ENCODE results near the gene GUCA2B. TPM values are rescaled to one million over a fixed set of nuclear protein-coding genes. Genes with fewer than 3 reads are reported as not detected.

Gene GUCA2B
- not detected in 5 replicates for total RNA-seq (2022; extraction: Qiagen RNA extraction; ENCODE audit: low read depth)

DNA sequence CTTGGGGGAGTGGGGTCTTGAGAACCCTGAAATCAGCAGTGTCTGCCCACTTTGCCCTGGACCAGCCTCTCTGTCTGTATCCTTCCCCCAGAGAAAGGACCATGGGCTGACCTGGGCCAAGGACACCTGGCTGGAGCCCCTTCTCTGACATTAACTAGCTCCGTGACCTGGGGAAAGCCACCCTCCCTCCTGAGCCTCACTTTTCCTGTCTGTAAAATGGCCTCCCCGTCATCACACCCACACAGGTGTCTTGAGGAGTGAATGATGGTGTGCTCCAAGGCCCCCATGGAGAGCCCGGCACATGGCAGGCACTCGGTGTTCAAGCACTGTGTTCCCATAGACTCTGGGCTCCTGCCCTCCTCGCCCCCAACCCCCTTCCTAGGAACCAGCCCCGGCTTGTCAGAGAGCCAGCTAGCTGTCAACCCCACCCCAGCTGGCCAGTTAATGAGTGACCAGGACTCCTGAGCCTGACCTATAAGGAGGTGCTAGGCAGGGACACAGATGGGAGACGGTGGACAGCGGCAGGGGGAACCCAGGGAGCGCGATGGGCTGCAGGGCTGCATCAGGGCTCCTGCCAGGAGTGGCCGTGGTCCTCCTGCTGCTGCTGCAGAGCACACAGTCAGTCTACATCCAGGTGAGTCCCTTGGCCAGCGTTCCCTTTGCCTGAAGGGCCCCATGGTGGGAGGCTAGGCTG lies at the start of gene GUCA2B:
GUCA2B (plus strand) TSS at position 504 of the 694 bp plus-strand sequence; CDS start at position 545, 41 bp downstream.

DNA sequence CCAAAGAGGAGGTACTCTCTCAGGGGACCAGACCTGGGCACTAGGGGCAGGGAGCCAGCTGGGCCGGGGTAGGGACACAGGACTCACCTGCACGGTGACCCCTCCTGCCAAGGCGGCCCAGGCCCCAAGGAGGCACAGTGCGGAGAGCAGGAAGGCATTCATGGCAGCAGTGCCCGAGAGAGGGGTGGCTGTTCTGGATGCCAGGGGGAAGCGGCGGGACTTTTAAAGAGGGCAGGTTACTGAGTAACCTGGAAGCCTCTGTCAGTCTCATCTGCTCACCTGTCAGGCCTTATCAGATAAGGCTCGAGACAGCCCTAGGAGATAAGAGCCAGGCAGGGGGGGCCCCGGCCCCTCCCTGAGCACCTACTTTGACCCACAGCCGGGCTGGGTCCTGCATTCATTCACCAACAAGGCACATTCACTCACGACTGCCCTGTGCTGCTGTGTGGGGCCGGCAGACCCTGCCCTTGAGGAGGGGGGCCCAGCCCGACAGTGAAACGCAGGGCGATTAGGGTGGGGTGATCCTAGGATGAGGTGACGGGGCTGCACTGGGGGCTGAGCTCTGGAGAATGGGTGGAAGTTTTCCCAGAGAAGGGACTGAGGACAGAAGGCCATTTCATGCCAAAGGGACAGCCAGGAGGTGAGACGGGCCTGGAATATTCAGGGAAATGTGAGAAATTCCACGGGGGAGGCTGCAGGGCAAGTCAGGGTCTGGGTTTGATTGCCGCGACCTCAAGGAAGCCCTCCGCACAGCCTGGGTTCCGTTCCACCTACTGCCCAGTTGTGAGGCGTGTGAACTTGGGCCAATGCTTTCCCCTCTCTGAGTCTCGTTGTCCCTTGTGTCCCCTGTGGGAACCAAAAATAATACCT lies 11.6 kb downstream of the GUCA2B start, which contains the start of gene GUCA2A:
GUCA2A (minus strand) TSS at position 195 of the 870 bp plus-strand sequence; CDS start at position 162, 33 bp downstream.

Other genes starting within 250 kb of the GUCA2B start
- 2.6 to 3.9 TPM (median 3.1 TPM) in 5 replicates for gene HIVEP3, start 234.5 kb upstream of the GUCA2B start, total RNA-seq (2022; extraction: Qiagen RNA extraction; ENCODE audit: low read depth)
- gene GUCA2A, start 11.3 kb downstream of the GUCA2B start, total RNA-seq (2022; extraction: Qiagen RNA extraction; ENCODE audit: low read depth) = not detected in 5 replicates
- gene FOXJ3, start 181.8 kb downstream of the GUCA2B start, total RNA-seq (2022; extraction: Qiagen RNA extraction; ENCODE audit: low read depth) = 15.3 to 18.9 TPM (median 18.8 TPM) in 5 replicates
- gene RIMKLA, start 227.4 kb downstream of the GUCA2B start, total RNA-seq (2022; extraction: Qiagen RNA extraction; ENCODE audit: low read depth) = 0.27 to 1.0 TPM (median 0.76 TPM) in 5 replicates